ENCODE measurements around the gene C17orf75.

C17orf75 gene

DNA sequence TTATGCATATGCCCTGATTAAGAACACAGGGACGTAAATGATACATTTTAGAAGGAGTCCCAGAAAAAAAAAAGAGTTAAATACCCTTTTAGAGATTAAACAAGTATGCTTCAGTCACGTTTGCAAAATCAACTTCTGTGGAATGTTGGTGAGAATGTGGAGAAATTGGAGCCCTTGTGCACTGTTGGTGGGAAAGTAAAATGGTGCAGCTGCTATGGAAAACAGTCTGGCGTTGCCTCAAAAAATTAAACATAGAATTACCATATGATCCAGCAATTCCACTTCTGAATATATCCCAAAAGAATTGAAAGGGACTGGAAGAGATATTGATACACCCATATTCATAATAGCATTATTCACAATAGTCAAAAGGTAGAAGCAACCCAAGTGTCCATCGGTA lies 49.9 kb downstream of the C17orf75 start:
- H3K4me1 ChIP-seq (ENCODE audit: insufficient read depth, low read length, severe bottlenecking) = peaks cover 5% of the 10 kb centered on the region
- H3K36me3 ChIP-seq (ENCODE audit: insufficient read depth, low read length) = no peaks in the 10 kb centered on the region
- H3F3A ChIP-seq (ENCODE audit: insufficient read depth, low read length) = no peaks in the 10 kb centered on the region
- no peaks in the 10 kb centered on the region for H3K9me3 ChIP-seq (ENCODE audit: low read length)
- TF ChIP-seq, protein P1, sequence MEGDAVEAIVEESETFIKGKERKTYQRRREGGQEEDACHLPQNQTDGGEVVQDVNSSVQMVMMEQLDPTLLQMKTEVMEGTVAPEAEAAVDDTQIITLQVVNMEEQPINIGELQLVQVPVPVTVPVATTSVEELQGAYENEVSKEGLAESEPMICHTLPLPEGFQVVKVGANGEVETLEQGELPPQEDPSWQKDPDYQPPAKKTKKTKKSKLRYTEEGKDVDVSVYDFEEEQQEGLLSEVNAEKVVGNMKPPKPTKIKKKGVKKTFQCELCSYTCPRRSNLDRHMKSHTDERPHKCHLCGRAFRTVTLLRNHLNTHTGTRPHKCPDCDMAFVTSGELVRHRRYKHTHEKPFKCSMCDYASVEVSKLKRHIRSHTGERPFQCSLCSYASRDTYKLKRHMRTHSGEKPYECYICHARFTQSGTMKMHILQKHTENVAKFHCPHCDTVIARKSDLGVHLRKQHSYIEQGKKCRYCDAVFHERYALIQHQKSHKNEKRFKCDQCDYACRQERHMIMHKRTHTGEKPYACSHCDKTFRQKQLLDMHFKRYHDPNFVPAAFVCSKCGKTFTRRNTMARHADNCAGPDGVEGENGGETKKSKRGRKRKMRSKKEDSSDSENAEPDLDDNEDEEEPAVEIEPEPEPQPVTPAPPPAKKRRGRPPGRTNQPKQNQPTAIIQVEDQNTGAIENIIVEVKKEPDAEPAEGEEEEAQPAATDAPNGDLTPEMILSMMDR (IDR thresholded peaks at IDR 0.05; ENCODE audit: low read length) = no peak
- no peak for TF ChIP-seq EZH2 (IDR thresholded peaks at IDR 0.05; ENCODE audit: borderline replicate concordance, low read length)
- H2AFZ ChIP-seq (ENCODE audit: low read length) = no peak overlapping the region
- H3K9me2 ChIP-seq (ENCODE audit: low read depth, low read length) = no peaks in the 10 kb centered on the region
- no peak overlapping the region for H3K9ac ChIP-seq (ENCODE audit: low read length)
- no peak overlapping the region for H3K4me3 ChIP-seq (ENCODE audit: low read depth, low read length, poor library complexity, severe bottlenecking)
- no peak overlapping the region for H3K4me2 ChIP-seq (ENCODE audit: low read length)
- no peak overlapping the region for H3K27ac ChIP-seq (ENCODE audit: low read depth, low read length, poor library complexity, severe bottlenecking)
- no peaks in the 10 kb centered on the region for H3K27me3 ChIP-seq (ENCODE audit: insufficient read depth, low read length)
- no peaks in the 10 kb centered on the region for H4K20me1 ChIP-seq (ENCODE audit: insufficient read depth, low read length)
- no peaks in the 10 kb centered on the region for H3K79me2 ChIP-seq (ENCODE audit: insufficient read depth, low read length)

DNA sequence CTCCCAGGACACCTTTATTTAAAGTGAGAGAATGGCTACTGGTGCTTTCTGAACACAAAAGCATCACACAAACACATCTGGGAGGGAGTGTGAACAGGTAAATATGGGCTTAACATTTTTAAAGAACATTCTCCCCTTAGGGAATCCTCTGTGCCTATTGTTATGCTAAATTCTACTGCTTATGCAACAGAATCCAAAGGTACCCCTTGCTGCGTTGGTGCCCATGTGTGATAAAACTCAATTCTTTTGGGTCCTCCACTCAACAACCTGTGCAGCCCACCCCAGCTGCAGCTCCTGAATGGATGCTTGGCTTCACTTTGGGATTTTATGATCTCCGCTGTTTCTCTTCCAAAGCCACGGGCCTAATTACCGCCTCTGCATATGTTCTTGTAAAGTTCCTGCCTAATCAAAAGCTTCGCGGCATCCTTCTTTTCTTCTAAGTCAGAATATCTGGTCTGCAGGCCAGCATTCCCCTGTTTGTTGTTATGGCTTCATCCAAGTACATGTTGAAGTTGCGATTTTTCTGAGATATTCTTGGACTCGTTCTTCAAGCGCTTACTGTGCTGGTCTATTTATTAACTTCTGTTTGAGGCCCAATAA lies 52.4 kb downstream of the C17orf75 start:
- no peak overlapping the region for H3K27ac ChIP-seq (ENCODE audit: low read depth, low read length, poor library complexity, severe bottlenecking)
- H3K9me2 ChIP-seq (ENCODE audit: low read depth, low read length) = no peaks in the 10 kb centered on the region
- H3K4me1 ChIP-seq (ENCODE audit: insufficient read depth, low read length, severe bottlenecking) = peaks cover 5% of the 10 kb centered on the region
- no peak overlapping the region for H3K4me2 ChIP-seq (ENCODE audit: low read length)
- H3K27me3 ChIP-seq (ENCODE audit: insufficient read depth, low read length) = peaks cover 2% of the 10 kb centered on the region; the same call in 1 of the 2 replicates
- no peaks in the 10 kb centered on the region for H4K20me1 ChIP-seq (ENCODE audit: insufficient read depth, low read length)
- no peaks in the 10 kb centered on the region for H3K36me3 ChIP-seq (ENCODE audit: insufficient read depth, low read length)
- no peak overlapping the region for H2AFZ ChIP-seq (ENCODE audit: low read length)
- no peaks in the 10 kb centered on the region for H3K79me2 ChIP-seq (ENCODE audit: insufficient read depth, low read length)
- H3F3A ChIP-seq (ENCODE audit: insufficient read depth, low read length) = no peaks in the 10 kb centered on the region
- no peaks in the 10 kb centered on the region for H3K9me3 ChIP-seq (ENCODE audit: low read length)
- H3K4me3 ChIP-seq (ENCODE audit: low read depth, low read length, poor library complexity, severe bottlenecking) = no peak overlapping the region
- no peak overlapping the region for H3K9ac ChIP-seq (ENCODE audit: low read length)
- TF ChIP-seq, protein P1 (IDR thresholded peaks at IDR 0.05; ENCODE audit: low read length) = no peak
- TF ChIP-seq EZH2 (IDR thresholded peaks at IDR 0.05; ENCODE audit: borderline replicate concordance, low read length) = no peak

DNA sequence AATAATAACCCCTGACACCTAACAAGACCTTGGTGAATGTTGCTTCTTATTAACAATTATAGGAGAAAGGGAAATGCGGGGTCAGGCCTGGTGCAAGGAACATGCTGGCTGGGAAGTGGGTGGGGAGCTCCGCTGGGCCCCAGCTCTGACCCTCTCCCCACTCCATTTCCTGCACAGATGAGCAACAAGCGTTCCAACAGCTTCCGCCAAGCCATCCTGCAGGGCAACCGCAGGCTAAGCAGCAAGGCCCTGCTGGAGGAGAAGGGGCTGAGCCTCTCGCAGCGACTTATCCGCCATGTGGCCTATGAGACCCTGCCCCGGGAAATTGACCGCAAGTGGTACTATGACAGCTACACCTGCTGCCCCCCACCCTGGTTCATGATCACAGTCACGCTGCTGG lies 53.4 kb downstream of the C17orf75 start:
- TF ChIP-seq, protein P1 (IDR thresholded peaks at IDR 0.05; ENCODE audit: low read length) = no peak
- no peak for TF ChIP-seq EZH2 (IDR thresholded peaks at IDR 0.05; ENCODE audit: borderline replicate concordance, low read length)
- Histone ChIP-seq H3K27ac (ENCODE audit: low read depth, low read length, poor library complexity, severe bottlenecking) (no peak overlapping the region), H2AFZ (ENCODE audit: low read length) (no peak overlapping the region), H3K9ac (ENCODE audit: low read length) (no peak overlapping the region), H3K4me3 (ENCODE audit: low read depth, low read length, poor library complexity, severe bottlenecking) (no peak overlapping the region), H3K4me1 (ENCODE audit: insufficient read depth, low read length, severe bottlenecking) (peaks cover 5% of the 10 kb centered on the region), H3K9me3 (ENCODE audit: low read length) (no peaks in the 10 kb centered on the region), H3K36me3 (ENCODE audit: insufficient read depth, low read length) (no peaks in the 10 kb centered on the region), H3K27me3 (ENCODE audit: insufficient read depth, low read length) (peaks cover 6% of the 10 kb centered on the region; the same call in 1 of the 2 replicates), H3K4me2 (ENCODE audit: low read length) (no peak overlapping the region), H3K9me2 (ENCODE audit: low read depth, low read length) (no peaks in the 10 kb centered on the region), H3F3A (ENCODE audit: insufficient read depth, low read length) (no peaks in the 10 kb centered on the region), H4K20me1 (ENCODE audit: insufficient read depth, low read length) (no peaks in the 10 kb centered on the region), H3K79me2 (ENCODE audit: insufficient read depth, low read length) (no peaks in the 10 kb centered on the region)
